IMR-90 (cell line): ENCODE data around the gene SLC37A1.

Experiments used
- CTCF ChIP-seq: conservative IDR thresholded peaks from 2 replicates; pipeline ENCODE4 v1.5.1; 2012; ENCODE audit warnings: mild to moderate bottlenecking, low read depth, low read length, improper control_type of control experiment
- SMC3 ChIP-seq: fragments of 150-350 bp; IDR thresholded peaks from 2 replicates; pipeline ENCODE4 v1.6.1; 2016; ENCODE audit warnings: low read depth, mild to moderate bottlenecking, antibody characterized with exemption, low read length, moderate library complexity

DNA sequence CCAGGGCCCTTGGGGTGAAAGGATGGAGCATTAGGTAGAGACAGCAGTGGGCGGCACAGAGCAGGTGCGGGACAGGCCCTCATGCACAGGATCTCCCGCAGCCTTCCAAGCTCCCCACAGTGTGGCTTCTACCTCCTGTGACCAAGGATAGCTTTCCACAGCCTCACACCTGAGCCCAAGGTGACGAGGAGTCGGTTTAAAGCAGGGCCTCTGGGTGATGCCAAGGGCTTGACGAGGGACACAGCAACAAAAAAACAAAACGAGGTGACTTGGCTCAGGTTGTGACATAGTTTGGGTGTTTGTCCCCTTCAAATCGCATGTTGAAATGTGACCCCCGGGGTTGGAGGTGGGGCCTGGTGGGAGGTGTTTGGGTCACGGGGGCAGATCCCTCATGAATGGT lies 32.9 kb upstream of the SLC37A1 start:
- TF ChIP-seq CTCF (no peak), SMC3 (no peak)
